Head of caudate nucleus (tissue), 42 donors: ENCODE results near the gene ZBTB20.

ENCODE experiments used
- DNase-seq, 42 donors: peaks; one replicate each; pipeline versions ENCODE4 v3.0.0 to v3.0.0-alpha.2; 2020 to 2021; ENCODE audit warnings: mixed read lengths in 7 of 42
- intact Hi-C: fragments of 100-400 bp; cut with DNase I; formaldehyde crosslinking; loops from one replicate; pipeline ENCODE4 v1.15.0; 2022

ZBTB20 gene

DNA sequence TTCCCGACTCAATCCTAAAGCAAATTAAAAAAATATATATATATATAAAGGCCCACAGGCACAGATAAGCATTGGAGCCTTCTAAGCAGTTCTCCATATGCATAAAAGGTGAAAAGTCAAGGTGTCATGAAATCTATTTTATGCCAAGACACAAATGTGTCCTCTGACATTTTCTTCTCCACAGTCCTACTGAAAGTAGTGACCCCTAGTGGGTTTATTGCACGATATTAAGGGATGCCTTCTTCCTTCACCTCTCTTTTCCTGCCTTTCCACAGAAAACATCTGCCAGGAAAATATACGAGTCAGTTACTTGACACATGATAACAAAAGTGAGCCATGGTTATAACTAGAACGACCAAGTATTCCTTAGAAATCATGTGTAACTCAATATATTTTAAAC, 550.1 kb downstream of the ZBTB20 start:
- intact Hi-C loops: no loop called here
- DNase-seq: no peak

DNA sequence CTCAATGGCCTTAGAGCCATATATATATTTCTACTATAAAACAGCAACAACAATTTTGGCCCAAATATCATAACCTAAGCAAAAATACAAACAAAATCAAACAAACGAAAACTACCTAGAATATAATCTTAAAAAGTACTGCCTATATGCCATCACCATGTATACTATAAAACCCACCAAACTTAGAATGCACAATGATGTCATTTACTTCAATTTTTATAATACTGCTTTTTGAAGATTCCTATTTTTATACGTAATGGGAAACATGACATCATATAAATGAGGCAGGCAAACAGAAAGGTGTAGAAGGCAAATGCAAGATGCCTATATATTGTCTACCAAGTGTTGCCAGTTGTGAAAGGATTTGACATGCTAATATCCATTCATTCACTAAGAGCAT, 550.9 kb downstream of the ZBTB20 start:
- DNase-seq: no peak
- intact Hi-C loops: no loop called here

DNA sequence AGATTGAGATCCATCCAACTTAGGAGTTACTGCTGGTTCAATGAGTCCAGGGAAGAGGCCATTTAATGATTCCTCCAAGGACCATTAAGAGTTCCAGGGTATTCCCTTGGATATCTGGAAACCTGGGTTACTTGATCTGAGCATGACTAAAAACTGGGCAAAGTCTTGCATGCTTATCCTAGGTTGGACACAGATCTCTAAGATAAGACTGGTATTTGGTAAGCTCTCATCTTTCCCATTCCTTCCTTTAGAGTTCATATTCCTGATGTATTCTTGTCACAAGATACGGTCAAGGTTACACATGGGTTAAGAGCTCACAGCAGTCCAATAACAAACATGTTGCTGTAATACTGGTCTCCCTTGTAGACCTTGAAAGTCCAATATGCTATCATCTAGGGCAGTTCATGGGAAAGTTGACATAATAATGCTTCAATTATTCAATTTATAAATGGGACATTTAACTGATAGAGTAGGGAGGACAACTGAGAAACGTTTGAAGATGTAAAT, 551.5 kb downstream of the ZBTB20 start:
- no peak for DNase-seq
- intact Hi-C loops: no loop called here

DNA sequence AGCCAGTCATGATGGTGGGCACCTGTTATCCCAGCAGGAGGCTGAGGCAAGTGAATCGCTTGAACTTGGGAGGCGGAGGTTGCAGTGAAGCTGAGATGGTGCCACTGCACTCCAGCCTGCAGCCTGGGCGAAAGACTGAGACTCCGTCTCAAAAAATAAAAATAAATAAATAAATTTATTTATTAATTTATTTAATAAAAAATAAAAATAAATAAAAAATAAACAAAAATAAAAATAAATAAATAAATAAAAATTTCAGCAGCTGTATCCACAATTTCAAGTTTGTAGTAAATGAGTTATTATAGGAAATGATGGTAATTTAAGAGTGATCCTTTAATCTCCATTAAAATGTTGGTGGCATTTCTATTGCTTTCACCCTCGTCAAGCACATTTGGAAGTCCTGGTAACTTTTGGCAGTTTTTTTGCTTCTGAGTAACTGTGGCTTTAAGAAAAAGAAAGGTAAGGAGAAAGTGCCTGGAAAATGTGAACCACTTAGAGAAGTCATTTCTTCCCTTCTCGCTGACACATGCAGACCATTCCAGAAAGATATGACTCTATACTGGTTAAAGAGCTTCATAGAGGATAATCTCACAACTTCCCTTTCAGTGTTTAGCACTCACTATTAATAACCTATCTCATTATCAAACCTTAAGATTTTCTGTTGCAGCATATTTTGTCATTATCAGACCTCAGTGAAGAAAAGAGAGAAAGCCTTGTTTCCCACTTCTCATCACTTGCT, 556.6 kb downstream of the ZBTB20 start:
- intact Hi-C loops: no loop called here
- DNase-seq: no peak

DNA sequence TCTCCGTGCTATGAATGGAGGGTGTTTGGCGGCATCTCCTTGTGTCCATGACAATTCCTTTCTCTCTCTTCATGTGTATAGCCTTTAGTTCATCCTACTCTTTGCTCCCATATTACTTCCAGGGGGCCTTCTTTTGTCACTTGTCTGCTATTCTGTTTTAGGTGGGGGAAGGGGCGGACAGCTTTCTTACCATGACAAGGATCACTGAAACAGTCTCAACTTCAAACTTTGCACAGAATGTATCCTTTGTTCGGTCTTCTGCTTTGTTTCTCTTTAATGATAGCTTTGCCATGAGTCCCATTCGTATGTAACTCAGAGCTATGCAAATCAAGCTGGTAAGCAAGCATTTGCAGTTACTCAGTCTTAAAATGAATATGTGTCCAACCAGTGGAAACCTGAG, 559.1 kb downstream of the ZBTB20 start:
- intact Hi-C loops: no loop called here

DNA sequence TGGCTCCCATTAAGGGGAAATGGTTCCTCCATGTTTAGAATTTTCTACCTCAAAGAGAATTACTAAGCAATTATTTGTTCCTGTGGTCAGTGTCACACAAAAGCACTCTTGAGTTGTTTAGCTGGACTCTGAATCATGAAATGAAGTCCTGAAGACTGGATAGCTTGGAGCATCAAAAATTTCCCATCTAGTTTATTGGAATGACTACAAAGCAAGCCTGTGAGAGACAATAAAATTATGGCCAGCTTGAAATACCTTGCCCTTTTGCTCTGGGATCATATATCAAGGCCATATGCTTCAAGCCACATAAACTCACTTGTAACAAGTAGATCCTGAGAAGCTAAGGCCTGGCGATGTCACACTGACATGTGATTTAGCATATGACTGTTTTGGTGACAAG, 561.0 kb downstream of the ZBTB20 start:
- no peak for DNase-seq
- intact Hi-C loops: no loop called here

More for the DNA sequence above, 559.1 kb downstream of the ZBTB20 start:
- no peak for DNase-seq

DNA sequence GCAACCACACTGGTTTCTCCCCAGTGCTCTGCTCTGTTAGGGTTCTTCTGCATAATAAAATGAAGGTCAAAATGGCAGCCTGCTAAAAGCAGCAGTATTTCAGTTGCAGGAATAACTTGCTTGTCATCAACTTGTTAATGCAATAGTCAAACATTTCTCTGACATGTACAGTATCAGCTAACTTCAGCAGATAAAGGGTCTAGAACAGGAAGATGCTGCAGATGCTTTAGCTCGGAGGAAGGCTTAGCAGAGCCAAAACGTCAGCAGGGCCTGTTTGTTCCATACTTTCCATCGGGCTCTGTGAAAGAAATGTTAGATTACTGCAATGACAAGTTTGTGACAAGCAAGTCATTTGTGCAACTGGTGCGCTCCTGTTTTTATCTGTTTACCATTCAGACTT, 561.4 kb downstream of the ZBTB20 start:
- intact Hi-C loops: no loop called here
- no peak for DNase-seq

DNA sequence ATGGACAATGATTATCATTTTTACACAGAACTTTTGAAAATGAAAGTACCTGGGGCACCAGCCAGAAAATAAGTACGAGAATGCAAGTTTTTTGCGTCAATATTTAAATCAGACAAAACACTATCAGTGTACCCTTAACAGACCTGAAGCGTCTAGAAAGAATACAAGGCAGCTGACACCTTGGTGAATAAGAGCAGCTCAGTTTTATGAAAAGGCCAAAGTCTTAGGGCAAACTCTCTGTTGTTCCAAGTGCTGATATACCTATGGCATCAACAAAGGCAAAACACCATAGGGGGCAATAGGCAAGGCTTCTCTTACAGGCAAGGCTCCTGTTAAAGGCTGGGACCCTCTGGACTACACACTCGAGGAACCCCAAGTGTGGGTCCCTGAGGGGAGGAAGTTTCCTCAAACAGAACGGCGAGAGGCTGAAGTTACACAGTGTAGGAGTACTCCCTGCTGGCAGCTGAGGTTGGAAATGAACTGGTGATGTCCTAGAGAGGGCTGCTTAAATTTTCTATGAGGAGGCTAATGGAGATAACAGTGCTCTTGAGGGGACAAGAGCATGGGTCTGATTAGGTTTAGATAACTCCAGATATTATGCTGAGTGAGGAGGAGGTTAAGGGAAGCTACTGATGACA, 562.2 kb downstream of the ZBTB20 start:
- DNase-seq: no peak
- intact Hi-C loops: no loop called here

DNA sequence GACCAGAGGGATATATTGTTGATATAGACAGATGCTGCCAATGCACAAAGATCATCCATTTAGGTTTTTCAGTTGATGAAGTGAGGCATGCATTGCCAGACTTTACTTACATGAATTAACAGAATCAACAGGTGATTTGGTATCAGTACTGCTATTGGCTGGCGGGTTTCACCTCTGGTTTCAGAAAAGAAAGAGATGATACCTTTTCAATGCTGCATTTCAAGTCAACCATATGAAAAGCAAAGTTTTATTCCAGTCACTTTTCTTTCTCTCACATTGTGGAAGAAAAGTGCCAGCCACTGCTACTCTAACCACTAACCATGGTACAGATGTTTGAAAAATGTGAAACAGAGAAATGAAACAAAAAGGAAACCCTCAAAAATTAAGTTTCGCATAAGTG, 564.2 kb downstream of the ZBTB20 start:
- DNase-seq: no peak
- intact Hi-C loops: no loop called here

DNA sequence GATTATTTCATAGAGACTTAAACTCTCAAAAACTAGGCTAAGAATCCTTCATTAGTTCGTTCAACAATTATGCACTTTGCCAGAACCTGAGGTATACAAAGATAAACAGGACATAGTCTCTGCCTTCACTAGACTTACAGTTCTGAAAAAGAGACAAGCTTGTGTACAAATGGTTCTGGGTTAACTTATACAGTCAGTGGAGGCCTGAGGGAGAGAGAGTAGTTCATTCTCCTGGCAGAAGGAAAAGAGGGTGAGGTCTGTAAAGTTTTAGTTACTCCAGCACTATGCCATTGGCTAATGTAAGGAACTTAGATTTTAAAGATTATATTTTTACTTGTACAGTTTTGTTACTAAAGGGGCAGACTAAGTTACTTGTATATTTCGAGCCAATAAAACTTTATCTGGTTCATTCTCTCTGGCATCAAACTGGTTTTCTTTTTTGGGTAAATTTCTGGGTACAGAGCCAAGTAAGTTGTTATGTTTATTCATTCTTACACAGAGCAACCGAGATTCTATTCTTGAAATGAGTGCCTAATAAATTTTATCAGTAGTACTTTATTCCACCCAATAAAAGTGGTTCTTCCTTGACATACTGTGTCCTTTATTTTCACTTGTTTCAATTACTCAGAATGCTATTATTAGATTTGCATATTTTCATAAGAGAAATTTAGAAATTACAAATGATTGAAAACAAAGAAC, 574.6 kb downstream of the ZBTB20 start:
- intact Hi-C loops: no loop called here

DNA sequence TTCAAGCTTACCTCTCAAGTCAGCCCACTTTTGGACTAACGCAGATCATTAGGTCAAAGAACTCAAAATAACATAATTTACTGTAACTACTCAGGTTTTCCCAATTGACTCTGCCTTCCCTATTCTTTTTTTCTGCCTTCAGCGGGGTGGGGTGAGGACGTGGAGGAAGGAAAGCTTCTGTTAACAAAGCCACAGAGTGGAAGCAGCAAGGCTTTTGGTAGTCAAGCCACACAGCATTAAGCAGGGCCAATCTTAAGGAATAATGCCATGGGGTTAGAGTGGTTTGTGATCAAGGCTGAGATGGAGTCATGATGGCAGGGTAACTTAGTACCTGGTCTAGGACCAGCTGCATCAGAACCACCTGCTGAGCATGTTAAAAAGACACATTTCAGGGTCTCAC, 575.7 kb downstream of the ZBTB20 start:
- no peak for DNase-seq
- intact Hi-C loops: no loop called here

More for the DNA sequence above, 574.6 kb downstream of the ZBTB20 start:
- no peak for DNase-seq

DNA sequence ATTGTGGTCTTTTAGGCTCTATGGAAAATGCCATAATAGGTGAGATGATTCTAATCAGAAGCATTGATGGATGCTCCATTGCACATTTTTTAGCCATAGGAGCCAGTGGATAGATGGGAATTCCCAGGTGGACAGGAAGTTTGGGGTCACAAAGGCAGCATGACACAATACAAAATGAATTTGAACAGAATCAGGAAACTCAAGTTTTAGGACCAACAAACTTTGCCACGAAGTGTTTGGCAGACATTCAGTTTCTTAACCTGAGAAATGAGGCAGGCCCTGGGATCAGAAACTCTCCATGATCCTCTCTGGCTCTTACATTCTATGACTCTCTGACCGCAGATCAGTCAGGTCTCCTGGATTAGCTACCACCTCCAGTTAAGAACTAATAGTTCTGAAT, 577.9 kb downstream of the ZBTB20 start:
- intact Hi-C loops: no loop called here
- no peak for DNase-seq

DNA sequence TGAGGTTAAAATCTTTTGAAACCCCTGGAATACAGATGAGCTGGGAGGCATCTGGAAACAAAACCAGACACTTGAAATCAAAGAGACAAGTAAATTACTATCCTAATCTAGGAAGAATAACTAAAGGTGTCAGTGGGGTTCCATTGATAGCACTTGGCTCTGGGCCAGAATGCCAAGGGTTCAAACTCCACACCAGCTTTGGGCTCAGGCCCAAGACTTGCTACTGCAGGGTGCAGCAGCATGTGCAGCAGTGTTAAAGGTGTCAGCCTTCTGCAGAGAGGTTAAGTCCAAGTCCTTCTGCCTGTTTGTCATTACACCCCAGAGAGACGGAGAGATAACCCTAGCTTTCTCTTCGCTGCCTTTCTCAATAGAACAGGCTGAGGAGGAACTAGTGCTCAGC, 579.3 kb downstream of the ZBTB20 start:
- DNase-seq: no peak
- intact Hi-C loops: no loop called here

DNA sequence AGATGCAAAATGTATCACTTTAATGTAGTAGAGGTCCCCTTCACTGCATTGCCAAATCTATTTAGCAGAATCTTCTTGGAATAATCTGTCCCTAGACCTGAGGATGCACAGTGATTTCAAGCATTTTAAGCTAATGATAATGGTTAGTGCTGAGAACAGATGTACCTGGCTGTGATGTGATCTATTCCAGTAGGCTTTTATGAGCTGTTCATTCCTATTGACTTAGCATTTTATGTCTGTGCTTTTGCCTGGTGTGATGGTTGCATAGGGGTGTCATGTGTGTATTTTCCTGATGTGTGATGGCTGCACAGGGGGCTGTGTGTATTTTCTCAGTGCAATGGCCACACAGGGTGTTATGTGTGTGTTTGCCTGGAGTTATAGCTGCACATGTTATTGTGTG, 580.3 kb downstream of the ZBTB20 start:
- intact Hi-C loops: no loop called here
- no peak for DNase-seq

DNA sequence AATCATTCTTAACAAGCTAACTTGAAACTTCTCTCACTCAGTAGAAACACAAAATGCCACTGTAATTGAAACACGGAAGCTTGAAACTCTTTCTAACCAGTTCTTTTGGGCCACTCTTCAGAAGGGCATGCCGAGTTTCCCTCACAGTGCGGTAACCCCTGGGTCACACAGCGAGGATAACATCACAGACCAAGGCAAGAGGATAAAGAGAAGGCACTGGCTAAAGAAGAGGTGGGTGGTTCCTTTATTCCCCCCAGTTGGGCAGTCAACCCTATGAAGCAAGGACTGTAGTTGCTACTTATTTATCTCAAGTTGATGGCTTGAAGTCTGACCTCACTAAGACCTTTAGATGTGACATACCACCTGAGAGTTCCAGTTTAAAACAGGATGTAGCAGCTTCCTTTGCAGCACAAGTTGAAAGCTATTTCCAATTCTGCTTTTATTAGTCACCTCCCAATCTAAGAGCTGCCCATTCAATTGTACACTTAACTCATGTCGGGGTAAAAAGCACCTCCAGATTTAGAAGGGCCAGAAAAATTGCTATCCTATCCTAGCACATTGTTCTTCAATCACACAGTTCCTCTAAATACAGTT, 580.8 kb downstream of the ZBTB20 start:
- DNase-seq: no peak
- intact Hi-C loops: no loop called here

DNA sequence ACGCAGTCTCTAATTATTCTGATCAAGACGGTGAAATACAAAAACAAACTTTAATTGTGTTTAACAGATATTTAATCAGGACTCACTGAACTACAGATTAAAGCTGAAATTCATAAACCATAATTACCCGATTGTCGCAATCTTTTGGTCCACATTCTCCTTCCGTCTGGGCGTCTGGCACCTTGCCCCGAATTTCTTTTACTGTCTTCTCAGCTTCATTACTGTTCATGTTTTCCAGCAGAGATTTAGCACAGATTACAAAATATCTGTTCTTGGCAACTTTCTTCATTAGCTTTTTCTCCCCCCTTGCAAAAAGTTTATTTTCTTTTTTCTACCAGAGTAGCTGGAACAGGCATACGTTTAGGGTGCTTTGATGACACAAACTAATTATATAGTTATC, 581.9 kb downstream of the ZBTB20 start:
- DNase-seq: no peak

DNA sequence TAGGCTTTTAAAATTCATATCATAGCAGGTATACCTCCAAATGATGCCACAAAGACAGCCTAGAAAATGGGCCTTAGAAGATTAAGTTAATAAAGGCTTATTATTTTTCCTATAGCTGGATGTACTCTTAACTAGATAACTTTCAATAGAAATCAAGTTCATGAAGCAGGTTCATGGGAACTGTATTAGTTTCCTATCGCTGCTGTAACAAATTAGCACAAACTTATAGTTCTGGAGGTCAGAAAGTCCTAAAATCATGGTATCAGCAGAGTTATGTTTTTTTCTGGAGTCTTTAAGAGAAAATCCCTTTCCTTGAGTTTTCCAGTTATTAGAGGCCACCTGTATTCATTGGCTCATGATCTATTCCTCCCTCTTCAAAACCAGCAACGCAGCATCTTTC, 583.4 kb downstream of the ZBTB20 start:
- no peak for DNase-seq
- intact Hi-C loops: no loop called here

More for the DNA sequence above, 581.9 kb downstream of the ZBTB20 start:
- intact Hi-C loops: no loop called here

DNA sequence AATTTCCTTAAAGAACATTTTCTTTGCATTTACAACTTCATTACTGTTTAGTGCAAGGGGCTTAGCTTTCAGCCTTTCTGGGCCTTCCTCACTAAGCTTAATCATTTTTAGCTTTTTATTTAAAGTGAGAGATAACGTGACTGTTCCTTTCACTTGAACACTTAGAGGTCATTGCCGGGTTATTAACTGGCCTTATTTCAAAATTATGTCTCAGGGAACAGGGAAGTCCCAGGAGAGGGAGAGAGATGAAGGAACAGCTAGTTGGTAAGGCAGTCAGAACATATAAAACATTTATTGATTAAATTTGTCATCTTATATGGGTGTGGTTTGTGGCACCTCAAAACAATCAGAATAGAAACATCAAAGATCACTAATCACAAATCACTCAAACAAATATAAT, 584.5 kb downstream of the ZBTB20 start:
- DNase-seq: no peak
- intact Hi-C loops: no loop called here

DNA sequence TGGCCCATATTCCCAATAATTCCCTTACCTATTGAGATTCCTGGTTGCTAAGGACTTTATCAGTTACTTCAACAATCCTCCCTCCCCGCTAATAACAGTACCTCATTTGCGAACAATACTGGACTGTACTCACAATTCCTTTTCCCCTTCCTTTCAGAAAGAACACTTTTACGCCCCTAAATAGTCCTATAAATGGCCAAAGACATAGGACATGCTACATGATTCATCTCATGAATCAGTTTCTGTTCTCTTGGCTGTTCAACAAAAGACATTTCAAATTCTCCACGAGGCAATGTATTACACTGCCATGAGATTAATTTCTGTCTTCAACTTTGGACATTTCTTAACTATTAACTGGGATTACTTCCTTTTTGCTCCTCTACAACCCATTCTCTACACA, 588.8 kb downstream of the ZBTB20 start:
- intact Hi-C loops: no loop called here
- DNase-seq: no peak

DNA sequence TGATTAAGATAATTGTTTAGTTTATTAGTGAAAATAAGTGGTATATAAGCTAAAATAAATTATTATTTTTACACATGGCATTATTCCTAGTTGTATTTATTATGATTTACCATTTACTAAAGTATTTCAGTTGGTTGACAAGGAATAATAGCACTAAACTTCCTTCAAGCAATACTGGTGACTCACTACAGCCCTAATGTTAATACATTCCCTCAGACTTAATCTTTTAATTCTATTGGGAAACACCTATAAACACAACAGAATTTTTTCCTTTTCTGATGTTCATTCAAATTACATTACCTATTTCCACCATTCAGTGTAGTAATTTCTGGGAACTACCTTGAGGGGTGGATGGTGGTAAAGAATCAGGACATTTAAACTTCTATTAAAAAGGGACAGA, 589.3 kb downstream of the ZBTB20 start:
- DNase-seq: no peak
- intact Hi-C loops: no loop called here
